Endothelial cell of umbilical vein (primary cell): ENCODE data around the gene TMEM106C.

ENCODE experiments used
- CTCF ChIP-seq, 2 donors: IDR thresholded peaks; 1 replicate in 1 of 2; 2 replicates in 1 of 2; pipeline ENCODE4 v1.5.1; 2011; ENCODE audit warnings: low read length in 2 of 2, mild to moderate bottlenecking in 2 of 2, moderate library complexity in 2 of 2, control low read depth in 1 of 2, inconsistent platforms in 1 of 2, low read depth in 1 of 2; ENCODE audit not compliant: insufficient read depth in 1 of 2; ENCODE audit errors: extremely low read depth in 1 of 2
- EZH2 ChIP-seq: IDR thresholded peaks from 2 replicates; pipeline ENCODE4 v1.6.1; 2012; ENCODE audit warnings: borderline replicate concordance, low read depth, mild to moderate bottlenecking, moderate library complexity, low read length, inconsistent platforms; ENCODE audit not compliant: severe bottlenecking
- FOS ChIP-seq: IDR thresholded peaks from 2 replicates; pipeline ENCODE4 v1.6.1; 2011; ENCODE audit warnings: mild to moderate bottlenecking, low read length, moderate library complexity, borderline replicate concordance; ENCODE audit not compliant: insufficient read depth
- GATA2 ChIP-seq: IDR thresholded peaks from 2 replicates; pipeline ENCODE4 v1.7.0; 2011; ENCODE audit warnings: low read depth, mild to moderate bottlenecking, moderate library complexity, mixed read lengths, low read length; ENCODE audit not compliant: insufficient read length, insufficient read depth
- JUN ChIP-seq: IDR thresholded peaks from 2 replicates; pipeline ENCODE4 v1.6.1; 2011; ENCODE audit warnings: borderline replicate concordance, low read depth; ENCODE audit not compliant: insufficient read length, insufficient read depth
- MAX ChIP-seq: IDR thresholded peaks from 2 replicates; pipeline ENCODE4 v1.6.1; 2011; ENCODE audit not compliant: insufficient read depth, insufficient read length
- MYC ChIP-seq: IDR thresholded peaks from one replicate; pipeline ENCODE4 v1.6.1; 2011; ENCODE audit warnings: mild to moderate bottlenecking, low read depth, low read length
- POLR2A ChIP-seq: IDR thresholded peaks from 2 replicates; pipeline ENCODE4 v1.6.1; 2012; ENCODE audit warnings: low read depth, mild to moderate bottlenecking, control low read depth, low read length
- POLR2AphosphoS5 ChIP-seq: IDR thresholded peaks from 2 replicates; pipeline ENCODE4 v1.6.1; 2012; ENCODE audit warnings: low read depth, mild to moderate bottlenecking, control low read depth, low read length, moderate library complexity; ENCODE audit not compliant: insufficient read depth

GRCh38 chr12:47941475-47941780 lies 22.0 kb upstream of the TMEM106C start:
- no peak for TF ChIP-seq CTCF (IDR thresholded peaks at IDR 0.05; ENCODE audit: extremely low read depth in 1 of 2, insufficient read depth in 1 of 2, low read depth in 1 of 2, low read length in 2 of 2)
- TF ChIP-seq JUN: no peak
- TF ChIP-seq EZH2: no peak
- no peak for TF ChIP-seq POLR2AphosphoS5
- no peak for TF ChIP-seq MAX
- TF ChIP-seq POLR2A: no peak
- no peak for TF ChIP-seq FOS
- TF ChIP-seq GATA2: no peak
- TF ChIP-seq MYC: no peak
